ENCODE data around the gene CWC27.
"Not testable (repeated sequence)": the region's sequence is repeated elsewhere in the genome, so short reads cannot be mapped to it uniquely, and the experiment has no call there.

The CWC27 gene

DNA sequence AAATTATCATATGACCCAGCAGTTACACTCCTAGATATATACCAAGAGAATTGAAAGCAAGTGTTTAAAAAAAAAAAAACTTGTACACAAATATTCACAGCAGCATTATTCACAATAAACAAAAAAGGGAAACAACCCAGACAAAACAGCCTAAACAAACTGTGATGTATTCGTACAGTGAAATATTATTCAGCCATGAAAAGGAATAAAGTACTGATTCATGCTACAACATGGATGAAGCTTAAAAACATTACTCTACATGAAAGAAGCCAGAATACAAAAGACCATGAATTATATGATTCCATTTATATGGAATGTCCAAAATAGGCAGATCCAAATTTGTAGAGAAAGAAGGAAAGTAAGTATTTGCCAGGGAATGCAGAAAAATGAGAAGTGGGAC, 161.1 kb downstream of the CWC27 start:
- no peaks in the 10 kb centered on the region for H3K36me3 ChIP-seq (ENCODE audit: control insufficient read depth in 2 of 2, insufficient read depth in 1 of 2, low read length in 2 of 2)
- no peaks in the 10 kb centered on the region for H3K4me1 ChIP-seq (ENCODE audit: control insufficient read depth, insufficient read depth, low read length)
- TF ChIP-seq ZNF146 (tag by site-specific recombination; IDR thresholded peaks at IDR 0.05): peak; percentile 92
- TF ChIP-seq ZNF548 (tag by site-specific recombination; IDR thresholded peaks at IDR 0.05): no peak
- no peak overlapping the region for H3K27ac ChIP-seq (ENCODE audit: extremely low read depth, low read depth, low read length)
- H3K4me3 ChIP-seq (ENCODE audit: low read depth, low read length): no peak overlapping the region
- ChIA-PET POLR2A (no interaction called here), CTCF (interaction anchor here (0.6 kb wide), 1 partner anchor 43 kb away, joined by 5 read pairs; no protein-coding TSS in a partner anchor)
- H3K9me3 ChIP-seq (ENCODE audit: control insufficient read depth, insufficient read depth, low read depth, low read length): no peaks in the 10 kb centered on the region

DNA sequence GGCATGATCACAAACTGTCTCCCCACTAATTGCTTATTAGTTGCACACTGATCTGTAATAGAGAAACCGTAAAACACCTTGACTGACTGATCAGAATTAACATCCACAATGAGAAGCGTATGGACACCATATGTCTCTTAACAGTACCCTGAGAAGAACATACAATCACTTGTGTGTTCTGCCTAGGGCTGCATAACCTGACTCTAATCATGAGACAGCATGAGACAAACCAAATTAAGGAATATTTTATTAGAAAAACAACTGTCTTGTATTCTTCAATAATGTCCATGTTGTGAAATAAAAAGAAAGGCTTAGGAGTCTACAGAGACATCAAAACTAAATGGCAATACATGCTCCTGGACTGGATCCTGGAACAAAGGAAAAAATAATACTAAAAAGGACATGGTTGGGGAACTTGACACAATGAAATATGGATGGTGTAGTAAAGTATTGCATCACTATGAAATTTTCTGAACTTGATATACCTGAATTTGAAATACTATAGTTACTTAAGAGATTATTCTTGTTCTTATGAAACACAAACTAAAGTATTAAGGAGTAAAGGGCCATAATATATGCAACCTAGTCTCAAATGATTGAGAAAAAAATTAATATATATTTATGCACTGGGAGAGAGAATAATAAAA, 162.1 kb downstream of the CWC27 start:
- Histone ChIP-seq H3K4me1 (ENCODE audit: control insufficient read depth, insufficient read depth, low read length) (no peaks in the 10 kb centered on the region), H3K4me3 (ENCODE audit: low read depth, low read length) (no peak overlapping the region), H3K36me3 (ENCODE audit: control insufficient read depth in 2 of 2, insufficient read depth in 1 of 2, low read length in 2 of 2) (no peaks in the 10 kb centered on the region), H3K27ac (ENCODE audit: extremely low read depth, low read depth, low read length) (no peak overlapping the region), H3K9me3 (ENCODE audit: control insufficient read depth, insufficient read depth, low read depth, low read length) (no peaks in the 10 kb centered on the region)
- ChIA-PET CTCF (no interaction called here), POLR2A (no interaction called here)
- TF ChIP-seq ZNF423 (tag by site-specific recombination; IDR thresholded peaks at IDR 0.05) (no peak), ZBTB17 (tag by site-specific recombination; IDR thresholded peaks at IDR 0.05) (no peak), WT1 (tag by site-specific recombination; IDR thresholded peaks at IDR 0.05) (no peak), ZSCAN30 (tag by site-specific recombination; IDR thresholded peaks at IDR 0.05) (no peak), ZNF37A (tag by site-specific recombination; IDR thresholded peaks at IDR 0.05) (no peak)

DNA sequence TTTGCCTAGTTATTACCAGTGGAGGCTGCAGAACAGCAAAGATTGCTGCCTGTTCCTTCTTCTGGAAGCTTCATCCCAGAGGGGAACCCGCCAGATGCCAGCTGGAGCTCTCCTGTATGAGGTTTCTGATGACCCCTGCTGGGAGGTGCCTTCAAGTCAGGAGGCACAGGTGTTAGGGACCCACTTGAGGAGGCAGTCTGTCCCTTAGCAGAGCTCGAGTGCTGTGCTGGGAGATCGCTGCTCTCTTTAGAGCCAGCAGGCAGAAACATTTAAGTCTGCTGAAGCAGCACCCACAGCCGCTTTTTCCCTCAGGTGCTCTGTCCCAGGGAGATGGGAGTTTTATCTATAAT, 170.7 kb downstream of the CWC27 start:
- TF ChIP-seq SCRT2 (tag by site-specific recombination; IDR thresholded peaks at IDR 0.05) (0 out of 2 replicates have a peak, but pooled peaks have one; percentile 20), ZBTB48 (tag by site-specific recombination; IDR thresholded peaks at IDR 0.05) (peak; percentile 92)
- POLR2A ChIA-PET; H3K9me3 ChIP-seq (ENCODE audit: control insufficient read depth, insufficient read depth, low read depth, low read length); H3K36me3 ChIP-seq (ENCODE audit: control insufficient read depth in 2 of 2, insufficient read depth in 1 of 2, low read length in 2 of 2); H3K4me3 ChIP-seq (ENCODE audit: low read depth, low read length); H3K4me1 ChIP-seq (ENCODE audit: control insufficient read depth, insufficient read depth, low read length): not testable (repeated sequence)
- peak overlapping the region; percentile 68 for H3K27ac ChIP-seq (ENCODE audit: extremely low read depth, low read depth, low read length)
- CTCF ChIA-PET: interaction anchor here (0.6 to 1.7 kb wide), 4 partner anchors 15 to 124 kb away, joined by 3 to 4 read pairs (median 4); no protein-coding TSS in a partner anchor

DNA sequence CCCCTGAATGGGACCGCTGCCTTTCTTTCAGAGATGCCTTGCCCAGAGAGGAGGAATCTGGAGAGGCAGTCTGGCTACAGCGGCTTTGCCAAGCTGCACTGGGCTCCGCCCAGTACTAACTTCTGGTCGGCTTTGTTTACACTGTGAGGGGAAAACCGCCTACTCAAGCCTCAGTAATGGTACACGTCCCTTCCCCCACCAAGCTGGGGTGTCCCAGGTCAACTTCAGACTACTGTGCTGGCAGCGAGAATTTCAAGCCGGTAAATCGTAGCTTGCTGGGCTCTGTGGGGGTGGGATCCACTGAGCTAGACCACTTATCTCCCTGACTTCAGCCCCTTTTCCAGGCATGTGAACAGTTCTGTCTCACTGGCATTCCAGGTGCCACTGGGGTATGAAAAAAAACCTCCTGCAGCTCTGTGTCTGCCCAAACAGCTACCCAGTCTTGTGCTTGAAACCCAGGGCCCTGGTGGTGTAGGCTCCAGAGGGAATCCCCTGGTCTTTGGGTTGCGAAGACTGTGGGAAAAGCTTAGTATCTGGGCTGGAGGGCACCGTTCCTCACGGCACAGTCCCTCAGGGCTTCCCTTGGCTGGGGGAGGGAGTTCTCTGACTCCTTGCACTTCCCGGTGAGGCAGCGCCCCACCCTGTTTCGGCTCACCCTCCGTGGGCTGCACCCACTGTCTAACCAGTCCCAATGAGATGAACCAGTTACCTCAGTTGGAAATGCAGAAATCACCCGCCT, 171.2 kb downstream of the CWC27 start:
- H3K4me1 ChIP-seq (ENCODE audit: control insufficient read depth, insufficient read depth, low read length): no peaks in the 10 kb centered on the region; the same call in 1 of the 2 replicates
- H3K4me3 ChIP-seq (ENCODE audit: low read depth, low read length): peak overlapping the region; percentile 26
- no peaks in the 10 kb centered on the region for H3K9me3 ChIP-seq (ENCODE audit: control insufficient read depth, insufficient read depth, low read depth, low read length)
- CTCF ChIA-PET: interaction anchor here (0.6 to 1.7 kb wide), 7 partner anchors 9 to 544 kb away, joined by 3 to 6 read pairs (median 3); no protein-coding TSS in a partner anchor
- POLR2A ChIA-PET: no interaction called here
- peak overlapping the region; percentile 68 for H3K27ac ChIP-seq (ENCODE audit: extremely low read depth, low read depth, low read length)
- no peaks in the 10 kb centered on the region for H3K36me3 ChIP-seq (ENCODE audit: control insufficient read depth in 2 of 2, insufficient read depth in 1 of 2, low read length in 2 of 2)
- TF ChIP-seq SP7 (tag by site-specific recombination; IDR thresholded peaks at IDR 0.05) (peak; percentile 55), ZNF549 (tag by site-specific recombination; IDR thresholded peaks at IDR 0.05) (no peak), ZBTB21 (tag by site-specific recombination; IDR thresholded peaks at IDR 0.05) (no peak), ZNF514 (tag by site-specific recombination; IDR thresholded peaks at IDR 0.05) (no peak), ZNF155 (tag by site-specific recombination; IDR thresholded peaks at IDR 0.05) (no peak), ZNF146 (tag by site-specific recombination; IDR thresholded peaks at IDR 0.05) (no peak), ZNF223 (tag by site-specific recombination; IDR thresholded peaks at IDR 0.05) (no peak), PRDM1 (tag by site-specific recombination; IDR thresholded peaks at IDR 0.05) (no peak), ZBTB20 (tag by site-specific recombination; IDR thresholded peaks at IDR 0.05) (peak; percentile 82), ZNF558 (tag by site-specific recombination; IDR thresholded peaks at IDR 0.05) (no peak), ZNF37A (tag by site-specific recombination; IDR thresholded peaks at IDR 0.05) (no peak), ZSCAN30 (tag by site-specific recombination; IDR thresholded peaks at IDR 0.05) (peak; percentile 18), ZNF658 (tag by site-specific recombination; IDR thresholded peaks at IDR 0.05) (no peak), ZIC2 (tag by site-specific recombination; IDR thresholded peaks at IDR 0.05) (peak; percentile 76), WT1 (tag by site-specific recombination; IDR thresholded peaks at IDR 0.05) (no peak), ZNF843 (tag by site-specific recombination; IDR thresholded peaks at IDR 0.05) (no peak)
- TF ChIP-seq, protein P1, sequence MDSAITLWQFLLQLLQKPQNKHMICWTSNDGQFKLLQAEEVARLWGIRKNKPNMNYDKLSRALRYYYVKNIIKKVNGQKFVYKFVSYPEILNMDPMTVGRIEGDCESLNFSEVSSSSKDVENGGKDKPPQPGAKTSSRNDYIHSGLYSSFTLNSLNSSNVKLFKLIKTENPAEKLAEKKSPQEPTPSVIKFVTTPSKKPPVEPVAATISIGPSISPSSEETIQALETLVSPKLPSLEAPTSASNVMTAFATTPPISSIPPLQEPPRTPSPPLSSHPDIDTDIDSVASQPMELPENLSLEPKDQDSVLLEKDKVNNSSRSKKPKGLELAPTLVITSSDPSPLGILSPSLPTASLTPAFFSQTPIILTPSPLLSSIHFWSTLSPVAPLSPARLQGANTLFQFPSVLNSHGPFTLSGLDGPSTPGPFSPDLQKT (IDR thresholded peaks at IDR 0.05; ENCODE audit: borderline replicate concordance, low read depth, low read length): no peak
- TF ChIP-seq, protein P2, sequence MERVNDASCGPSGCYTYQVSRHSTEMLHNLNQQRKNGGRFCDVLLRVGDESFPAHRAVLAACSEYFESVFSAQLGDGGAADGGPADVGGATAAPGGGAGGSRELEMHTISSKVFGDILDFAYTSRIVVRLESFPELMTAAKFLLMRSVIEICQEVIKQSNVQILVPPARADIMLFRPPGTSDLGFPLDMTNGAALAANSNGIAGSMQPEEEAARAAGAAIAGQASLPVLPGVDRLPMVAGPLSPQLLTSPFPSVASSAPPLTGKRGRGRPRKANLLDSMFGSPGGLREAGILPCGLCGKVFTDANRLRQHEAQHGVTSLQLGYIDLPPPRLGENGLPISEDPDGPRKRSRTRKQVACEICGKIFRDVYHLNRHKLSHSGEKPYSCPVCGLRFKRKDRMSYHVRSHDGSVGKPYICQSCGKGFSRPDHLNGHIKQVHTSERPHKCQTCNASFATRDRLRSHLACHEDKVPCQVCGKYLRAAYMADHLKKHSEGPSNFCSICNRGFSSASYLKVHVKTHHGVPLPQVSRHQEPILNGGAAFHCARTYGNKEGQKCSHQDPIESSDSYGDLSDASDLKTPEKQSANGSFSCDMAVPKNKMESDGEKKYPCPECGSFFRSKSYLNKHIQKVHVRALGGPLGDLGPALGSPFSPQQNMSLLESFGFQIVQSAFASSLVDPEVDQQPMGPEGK (tag by site-specific recombination; IDR thresholded peaks at IDR 0.05): peak; percentile 35; the same call in 1 of the 2 replicates
- TF ChIP-seq, protein P3, sequence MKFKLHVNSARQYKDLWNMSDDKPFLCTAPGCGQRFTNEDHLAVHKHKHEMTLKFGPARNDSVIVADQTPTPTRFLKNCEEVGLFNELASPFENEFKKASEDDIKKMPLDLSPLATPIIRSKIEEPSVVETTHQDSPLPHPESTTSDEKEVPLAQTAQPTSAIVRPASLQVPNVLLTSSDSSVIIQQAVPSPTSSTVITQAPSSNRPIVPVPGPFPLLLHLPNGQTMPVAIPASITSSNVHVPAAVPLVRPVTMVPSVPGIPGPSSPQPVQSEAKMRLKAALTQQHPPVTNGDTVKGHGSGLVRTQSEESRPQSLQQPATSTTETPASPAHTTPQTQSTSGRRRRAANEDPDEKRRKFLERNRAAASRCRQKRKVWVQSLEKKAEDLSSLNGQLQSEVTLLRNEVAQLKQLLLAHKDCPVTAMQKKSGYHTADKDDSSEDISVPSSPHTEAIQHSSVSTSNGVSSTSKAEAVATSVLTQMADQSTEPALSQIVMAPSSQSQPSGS (tag by site-specific recombination; IDR thresholded peaks at IDR 0.05; ENCODE audit: low read depth): no peak
